ENCODE data around the gene RNF207.

Gene RNF207

DNA sequence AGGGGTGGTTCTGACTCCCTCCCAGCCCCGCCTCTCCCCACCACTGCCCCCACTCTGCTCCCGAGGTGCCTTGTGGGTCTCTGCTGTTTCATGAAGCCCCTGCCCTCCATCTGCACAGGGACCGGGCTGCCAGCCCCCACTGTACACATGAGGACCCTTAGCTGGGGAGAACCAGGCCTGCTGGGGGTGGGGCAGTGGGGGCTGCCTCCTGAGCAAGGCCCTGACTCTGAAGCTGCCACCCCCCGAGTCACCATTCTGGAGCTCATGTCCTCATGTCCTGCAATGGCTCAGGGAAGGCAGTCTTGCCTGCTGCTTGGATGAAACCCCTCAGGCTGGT is 46.4 kb downstream of the RNF207 start:
- Histone ChIP-seq H3K4me3 (replicated peaks; ENCODE audit: insufficient read depth, low read length) (no peak overlapping the region), H3K27ac (replicated peaks) (no peak overlapping the region), H3K27me3 (ENCODE audit: insufficient read depth, poor library complexity, severe bottlenecking) (peaks cover 30% of the 10 kb centered on the region)
- DNase-seq (ENCODE audit: low read depth in 1 of 2, low spot score in 1 of 2): no peak
- no peak for TF ChIP-seq GABPA (IDR thresholded peaks at IDR 0.05; ENCODE audit: low read depth)

DNA sequence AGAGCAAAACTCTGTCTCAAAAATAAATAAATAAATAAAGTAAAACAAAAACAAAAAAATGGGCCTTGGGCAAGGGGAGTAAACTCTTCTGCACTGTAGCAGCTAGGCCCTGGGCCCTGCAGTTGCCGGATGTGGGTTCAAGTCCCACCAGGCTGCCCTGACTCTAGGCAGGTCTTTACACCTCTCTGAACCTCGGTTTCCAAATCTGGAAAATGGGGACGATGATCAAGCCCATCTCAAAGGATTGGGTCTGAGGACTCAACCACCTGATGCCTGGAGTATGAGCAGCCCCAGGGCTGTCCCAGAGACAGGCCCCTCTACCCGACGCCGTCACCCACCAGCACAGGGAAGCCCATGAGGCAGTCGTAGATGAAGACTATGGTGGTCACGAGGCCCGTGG is 47.5 kb downstream of the RNF207 start:
- no peak for DNase-seq (ENCODE audit: low read depth in 1 of 2, low spot score in 1 of 2)
- no peak for TF ChIP-seq GABPA (IDR thresholded peaks at IDR 0.05; ENCODE audit: low read depth)
- TF ChIP-seq, protein P1, sequence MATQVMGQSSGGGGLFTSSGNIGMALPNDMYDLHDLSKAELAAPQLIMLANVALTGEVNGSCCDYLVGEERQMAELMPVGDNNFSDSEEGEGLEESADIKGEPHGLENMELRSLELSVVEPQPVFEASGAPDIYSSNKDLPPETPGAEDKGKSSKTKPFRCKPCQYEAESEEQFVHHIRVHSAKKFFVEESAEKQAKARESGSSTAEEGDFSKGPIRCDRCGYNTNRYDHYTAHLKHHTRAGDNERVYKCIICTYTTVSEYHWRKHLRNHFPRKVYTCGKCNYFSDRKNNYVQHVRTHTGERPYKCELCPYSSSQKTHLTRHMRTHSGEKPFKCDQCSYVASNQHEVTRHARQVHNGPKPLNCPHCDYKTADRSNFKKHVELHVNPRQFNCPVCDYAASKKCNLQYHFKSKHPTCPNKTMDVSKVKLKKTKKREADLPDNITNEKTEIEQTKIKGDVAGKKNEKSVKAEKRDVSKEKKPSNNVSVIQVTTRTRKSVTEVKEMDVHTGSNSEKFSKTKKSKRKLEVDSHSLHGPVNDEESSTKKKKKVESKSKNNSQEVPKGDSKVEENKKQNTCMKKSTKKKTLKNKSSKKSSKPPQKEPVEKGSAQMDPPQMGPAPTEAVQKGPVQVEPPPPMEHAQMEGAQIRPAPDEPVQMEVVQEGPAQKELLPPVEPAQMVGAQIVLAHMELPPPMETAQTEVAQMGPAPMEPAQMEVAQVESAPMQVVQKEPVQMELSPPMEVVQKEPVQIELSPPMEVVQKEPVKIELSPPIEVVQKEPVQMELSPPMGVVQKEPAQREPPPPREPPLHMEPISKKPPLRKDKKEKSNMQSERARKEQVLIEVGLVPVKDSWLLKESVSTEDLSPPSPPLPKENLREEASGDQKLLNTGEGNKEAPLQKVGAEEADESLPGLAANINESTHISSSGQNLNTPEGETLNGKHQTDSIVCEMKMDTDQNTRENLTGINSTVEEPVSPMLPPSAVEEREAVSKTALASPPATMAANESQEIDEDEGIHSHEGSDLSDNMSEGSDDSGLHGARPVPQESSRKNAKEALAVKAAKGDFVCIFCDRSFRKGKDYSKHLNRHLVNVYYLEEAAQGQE (IDR thresholded peaks at IDR 0.05; ENCODE audit: insufficient replicate concordance, low read depth): no peak
- H3K27me3 ChIP-seq (ENCODE audit: insufficient read depth, poor library complexity, severe bottlenecking): peaks cover 23% of the 10 kb centered on the region

DNA sequence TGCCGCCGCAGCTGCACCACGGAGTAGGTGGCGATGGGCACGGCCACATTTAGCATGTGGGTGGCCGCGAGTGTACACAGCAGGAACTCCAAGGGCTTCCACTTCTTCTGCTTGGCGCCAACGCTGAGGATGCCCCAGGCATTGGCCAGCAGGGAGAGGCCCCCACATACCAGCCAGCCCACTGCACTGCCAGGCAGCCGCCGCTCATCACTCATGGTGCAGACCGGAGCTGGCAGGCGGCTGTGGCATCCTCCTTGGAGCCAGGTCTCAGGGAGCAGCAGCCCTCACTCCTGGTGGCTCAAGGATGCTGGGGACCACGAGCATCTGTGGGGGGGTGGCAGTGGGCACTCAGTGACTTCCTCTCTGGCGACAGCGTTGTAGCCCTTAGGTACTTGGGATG is 48.8 kb downstream of the RNF207 start:
- TF ChIP-seq, protein P2, sequence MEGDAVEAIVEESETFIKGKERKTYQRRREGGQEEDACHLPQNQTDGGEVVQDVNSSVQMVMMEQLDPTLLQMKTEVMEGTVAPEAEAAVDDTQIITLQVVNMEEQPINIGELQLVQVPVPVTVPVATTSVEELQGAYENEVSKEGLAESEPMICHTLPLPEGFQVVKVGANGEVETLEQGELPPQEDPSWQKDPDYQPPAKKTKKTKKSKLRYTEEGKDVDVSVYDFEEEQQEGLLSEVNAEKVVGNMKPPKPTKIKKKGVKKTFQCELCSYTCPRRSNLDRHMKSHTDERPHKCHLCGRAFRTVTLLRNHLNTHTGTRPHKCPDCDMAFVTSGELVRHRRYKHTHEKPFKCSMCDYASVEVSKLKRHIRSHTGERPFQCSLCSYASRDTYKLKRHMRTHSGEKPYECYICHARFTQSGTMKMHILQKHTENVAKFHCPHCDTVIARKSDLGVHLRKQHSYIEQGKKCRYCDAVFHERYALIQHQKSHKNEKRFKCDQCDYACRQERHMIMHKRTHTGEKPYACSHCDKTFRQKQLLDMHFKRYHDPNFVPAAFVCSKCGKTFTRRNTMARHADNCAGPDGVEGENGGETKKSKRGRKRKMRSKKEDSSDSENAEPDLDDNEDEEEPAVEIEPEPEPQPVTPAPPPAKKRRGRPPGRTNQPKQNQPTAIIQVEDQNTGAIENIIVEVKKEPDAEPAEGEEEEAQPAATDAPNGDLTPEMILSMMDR (IDR thresholded peaks at IDR 0.05; ENCODE audit: insufficient read depth, low read length): no peak
- TF ChIP-seq GABPA (IDR thresholded peaks at IDR 0.05; ENCODE audit: low read depth): no peak
- TF ChIP-seq, protein P1 (IDR thresholded peaks at IDR 0.05; ENCODE audit: insufficient replicate concordance, low read depth): no peak
- no peak for TF ChIP-seq SPI1 (IDR thresholded peaks at IDR 0.05; ENCODE audit: borderline replicate concordance, low read depth)
- no peak for TF ChIP-seq POLR2AphosphoS5 (IDR thresholded peaks at IDR 0.05; ENCODE audit: low read depth)
- Histone ChIP-seq H3K4me3 (replicated peaks; ENCODE audit: insufficient read depth, low read length) (no peak overlapping the region), H3K27ac (replicated peaks) (no peak overlapping the region), H3K27me3 (ENCODE audit: insufficient read depth, poor library complexity, severe bottlenecking) (peaks cover 28% of the 10 kb centered on the region)
- no peak for DNase-seq (ENCODE audit: low read depth in 1 of 2, low spot score in 1 of 2)

More for the DNA sequence above, 47.5 kb downstream of the RNF207 start:
- Histone ChIP-seq H3K27ac (replicated peaks) (no peak overlapping the region), H3K4me3 (replicated peaks; ENCODE audit: insufficient read depth, low read length) (no peak overlapping the region)

DNA sequence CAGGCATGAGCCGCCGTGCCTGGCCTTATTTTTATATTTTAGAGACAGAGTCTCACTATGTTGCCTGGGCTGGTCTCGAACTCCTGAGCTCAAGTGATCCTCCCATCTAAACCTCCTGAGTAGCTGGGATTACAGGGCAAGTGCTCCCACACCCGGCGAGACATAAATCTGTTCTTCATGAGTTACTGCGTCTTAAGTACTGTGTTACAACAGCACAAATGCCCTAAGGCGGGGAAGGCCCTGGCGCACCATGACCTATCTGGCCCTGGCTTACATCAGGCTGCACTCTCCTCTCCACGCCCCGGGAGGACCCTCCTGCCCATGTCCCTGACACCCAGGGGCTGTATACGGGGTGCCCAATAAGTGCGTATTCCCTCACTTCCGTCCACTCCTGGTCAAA is 50.7 kb downstream of the RNF207 start:
- H3K27me3 ChIP-seq (ENCODE audit: insufficient read depth, poor library complexity, severe bottlenecking): peaks cover 29% of the 10 kb centered on the region
- H3K4me3 ChIP-seq (replicated peaks; ENCODE audit: insufficient read depth, low read length): no peak overlapping the region
- H3K27ac ChIP-seq (replicated peaks): no peak overlapping the region
- no peak for DNase-seq (ENCODE audit: low read depth in 1 of 2, low spot score in 1 of 2)
- no peak for TF ChIP-seq GABPA (IDR thresholded peaks at IDR 0.05; ENCODE audit: low read depth)
- no peak for TF ChIP-seq POLR2AphosphoS5 (IDR thresholded peaks at IDR 0.05; ENCODE audit: low read depth)
- TF ChIP-seq SPI1 (IDR thresholded peaks at IDR 0.05; ENCODE audit: borderline replicate concordance, low read depth): no peak
- TF ChIP-seq, protein P2 (IDR thresholded peaks at IDR 0.05; ENCODE audit: insufficient read depth, low read length): no peak
- TF ChIP-seq, protein P1 (IDR thresholded peaks at IDR 0.05; ENCODE audit: insufficient replicate concordance, low read depth): no peak
